GM12892 (cell line): ENCODE data around the gene IRGC.

Experiments used
- POLR2A ChIP-seq: IDR thresholded peaks from 2 replicates; pipeline ENCODE4 v1.6.1; 2011; ENCODE audit warnings: low read depth, low read length, control low read depth
- POLR2AphosphoS5 ChIP-seq: IDR thresholded peaks from 2 replicates; pipeline ENCODE4 v1.6.1; 2011; ENCODE audit warnings: low read depth, low read length, control low read depth
- TAF1 ChIP-seq: IDR thresholded peaks from 2 replicates; pipeline ENCODE4 v1.6.1; 2011; ENCODE audit warnings: low read depth, mild to moderate bottlenecking, control low read depth, low read length, borderline replicate concordance

GRCh38 chr19:43767316-43767715 is 51.4 kb downstream of the IRGC start:
- TF ChIP-seq POLR2A (no peak), POLR2AphosphoS5 (no peak), TAF1 (no peak)
